Left renal cortex interstitium (tissue), 4 donors: ENCODE data around the gene STRN. TPM values are rescaled to one million over a fixed set of nuclear protein-coding genes. Genes with fewer than 3 reads are reported as not detected.

Source experiments
- DNase-seq, 4 donors: peaks; one replicate each; pipeline ENCODE4 v3.0.0-alpha.2; 2013; ENCODE audit warnings: low read depth in 4 of 4, low spot score in 2 of 4, missing footprints in 1 of 4
- polyA plus RNA-seq, 4 donors: library from polyadenylated mRNA; unstranded; fragments of 120-200 nt; gene quantifications; one replicate each; pipeline ENCODE4 v1.2.1, GENCODE V29; 2013; ENCODE audit not compliant: insufficient read length in 4 of 4

Gene STRN
- polyA plus RNA-seq, 4 donors, result 19.0 to 22.6 (median 21.5) TPM

GRCh38 chr2:36800381-36800780, 166.0 kb downstream of the STRN start:
- no peak for DNase-seq

GRCh38 chr2:36798724-36799123, 167.6 kb downstream of the STRN start:
- no peak for DNase-seq

GRCh38 chr2:36797324-36798070, 168.8 kb downstream of the STRN start:
- DNase-seq, result no peak

Other genes starting within 250 kb of the STRN start
- gene HEATR5B, start 117.8 kb upstream of the STRN start, polyA plus RNA-seq, result 10 to 100 TPM; 18.3 to 25.9 (median 22.9) TPM
- 10 to 100 TPM in 2 of 4 donors, 1 to 10 TPM in 2; 8.7 to 11.2 (median 10.3) TPM for gene GPATCH11, start 118.0 kb upstream of the STRN start, polyA plus RNA-seq
- 10 to 100 TPM; 31.1 to 38.9 (median 32.9) TPM for gene EIF2AK2, start 190.4 kb upstream of the STRN start, polyA plus RNA-seq
- gene SULT6B1, start 222.1 kb upstream of the STRN start, polyA plus RNA-seq, result not detected
- gene CEBPZOS, start 230.0 kb upstream of the STRN start, polyA plus RNA-seq, result 10 to 100 TPM; 47.7 to 65.8 (median 57.8) TPM